DND-41 (cell line): Measurements from ENCODE around the gene CD320.

Experiments
- EZH2 ChIP-seq: IDR thresholded peaks from 3 replicates; pipeline ENCODE4 v1.6.1; 2012; ENCODE audit warnings: borderline replicate concordance, low read depth, mild to moderate bottlenecking, moderate library complexity, low read length, inconsistent platforms; ENCODE audit not compliant: severe bottlenecking
- TF ChIP-seq, protein P1 (sequence below): IDR thresholded peaks from 2 replicates; pipeline ENCODE4 v1.5.1; 2012; ENCODE audit warnings: borderline replicate concordance, low read length, moderate library complexity, mild to moderate bottlenecking; ENCODE audit not compliant: poor library complexity, severe bottlenecking; ENCODE audit errors: extremely low read depth

DNA sequence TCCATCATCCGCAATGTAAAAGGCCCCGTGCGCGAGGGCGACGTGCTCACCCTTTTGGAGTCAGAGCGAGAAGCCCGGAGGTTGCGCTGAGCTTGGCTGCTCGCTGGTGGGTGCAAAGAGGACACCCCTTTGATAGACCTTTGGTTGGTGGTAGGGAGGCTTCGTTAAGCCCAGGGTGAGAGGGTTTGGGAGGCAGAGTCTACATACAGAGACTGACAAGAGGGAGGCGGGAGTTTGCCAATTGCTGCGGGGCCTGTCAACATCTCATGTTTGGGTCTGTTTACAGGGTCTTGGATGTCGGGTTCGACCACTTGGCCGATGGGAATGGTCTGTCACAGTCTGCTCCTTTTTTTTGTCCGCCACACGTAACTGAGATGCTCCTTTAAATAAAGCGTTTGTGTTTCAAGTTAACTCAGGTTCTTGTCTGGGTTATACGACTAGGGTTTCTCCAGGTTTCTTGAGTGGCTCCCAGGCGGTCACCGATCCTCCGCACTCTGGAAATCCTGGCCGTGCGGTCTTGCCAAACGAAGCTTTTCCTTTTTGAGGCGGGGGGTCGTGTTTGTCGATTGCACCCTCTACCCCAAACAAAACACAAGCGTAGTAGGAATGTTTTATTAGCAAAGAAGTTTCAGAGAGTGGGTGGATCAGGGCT, 14.0 kb upstream of the CD320 start:
- TF ChIP-seq, protein P1, sequence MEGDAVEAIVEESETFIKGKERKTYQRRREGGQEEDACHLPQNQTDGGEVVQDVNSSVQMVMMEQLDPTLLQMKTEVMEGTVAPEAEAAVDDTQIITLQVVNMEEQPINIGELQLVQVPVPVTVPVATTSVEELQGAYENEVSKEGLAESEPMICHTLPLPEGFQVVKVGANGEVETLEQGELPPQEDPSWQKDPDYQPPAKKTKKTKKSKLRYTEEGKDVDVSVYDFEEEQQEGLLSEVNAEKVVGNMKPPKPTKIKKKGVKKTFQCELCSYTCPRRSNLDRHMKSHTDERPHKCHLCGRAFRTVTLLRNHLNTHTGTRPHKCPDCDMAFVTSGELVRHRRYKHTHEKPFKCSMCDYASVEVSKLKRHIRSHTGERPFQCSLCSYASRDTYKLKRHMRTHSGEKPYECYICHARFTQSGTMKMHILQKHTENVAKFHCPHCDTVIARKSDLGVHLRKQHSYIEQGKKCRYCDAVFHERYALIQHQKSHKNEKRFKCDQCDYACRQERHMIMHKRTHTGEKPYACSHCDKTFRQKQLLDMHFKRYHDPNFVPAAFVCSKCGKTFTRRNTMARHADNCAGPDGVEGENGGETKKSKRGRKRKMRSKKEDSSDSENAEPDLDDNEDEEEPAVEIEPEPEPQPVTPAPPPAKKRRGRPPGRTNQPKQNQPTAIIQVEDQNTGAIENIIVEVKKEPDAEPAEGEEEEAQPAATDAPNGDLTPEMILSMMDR: no peak
- no peak for TF ChIP-seq EZH2
